Panc1 (cell line): ENCODE measurements around the gene ATP2B2. TPM values are rescaled to one million over a fixed set of nuclear protein-coding genes. Genes with fewer than 3 reads are reported as not detected.

Experiments used
- ATAC-seq: fragments of 200-7000 bp; cut with Tn5 transposase; 2 replicates; pipeline ENCODE4 v1.9.1; 2020; ENCODE audit warnings: mild to moderate bottlenecking, moderate library complexity
- BruUV-seq: library from RNA; stranded (reverse); fragments of 400-500 nt; replicated peaks from 2 replicates; lab custom pipeline; 2021; lab: Mats Ljungman, UMichigan
- CTCF ChIA-PET: fragments of 300-600 bp; sonication (Branson Sonifier 250); formaldehyde crosslinking; loops from one replicate; lab custom pipeline; 2022; ENCODE audit warnings: antibody characterized with exemption; lab: Charles Lee
- POLR2A ChIA-PET: fragments of 300-600 bp; sonication (Branson Sonifier 250); formaldehyde crosslinking; loops from one replicate; lab custom pipeline; 2022; ENCODE audit warnings: antibody characterized with exemption; lab: Charles Lee
- DNase-seq: peaks from one replicate; pipeline ENCODE4 v3.0.0-alpha.2; 2010; ENCODE audit warnings: low read depth, low spot score
- H3K27ac ChIP-seq: 2 replicates; pipeline ENCODE4 v1.5.1; 2011; ENCODE audit warnings: mild to moderate bottlenecking, low read length, inconsistent platforms
- H3K27me3 ChIP-seq: fragments of 200-500 bp; sonication (Bioruptor generic); 2 replicates; pipeline ENCODE4 v1.6.0; 2014; ENCODE audit warnings: low read length, inconsistent platforms; ENCODE audit not compliant: control insufficient read depth, insufficient read depth
- H3K36me3 ChIP-seq: fragments of 200-500 bp; sonication (Bioruptor generic); 2 replicates; pipeline ENCODE4 v1.5.1; 2014; ENCODE audit warnings: inconsistent platforms, mild to moderate bottlenecking, low read length, moderate library complexity; ENCODE audit not compliant: control insufficient read depth, insufficient read depth
- H3K4me1 ChIP-seq: 2 replicates; pipeline ENCODE4 v1.5.1; 2011; ENCODE audit warnings: inconsistent platforms, mild to moderate bottlenecking, low read length, moderate library complexity; ENCODE audit not compliant: control insufficient read depth, insufficient read depth
- H3K4me3 ChIP-seq, 2 experiments: 2 replicates each; pipeline ENCODE4 v1.5.1; 2011 to 2012; ENCODE audit warnings: low read depth in 2 of 2, low read length in 2 of 2, mild to moderate bottlenecking in 2 of 2, inconsistent platforms in 1 of 2, moderate library complexity in 1 of 2
- H3K9me3 ChIP-seq: fragments of 200-500 bp; sonication (Bioruptor generic); 2 replicates; pipeline ENCODE4 v1.5.1; 2014; ENCODE audit warnings: low read depth, mild to moderate bottlenecking, inconsistent platforms, low read length, moderate library complexity; ENCODE audit not compliant: control insufficient read depth, insufficient read depth
- CTCF ChIP-seq: fragments of 450-650 bp; IDR thresholded peaks from 2 replicates; pipeline ENCODE4 v1.5.1; 2017; ENCODE audit warnings: mild to moderate bottlenecking
- POLR2AphosphoS5 ChIP-seq: IDR thresholded peaks from 2 replicates; pipeline ENCODE4 v1.6.1; 2012; ENCODE audit warnings: mild to moderate bottlenecking, low read depth, low read length, moderate library complexity
- REST ChIP-seq, 2 experiments: IDR thresholded peaks; 2 replicates each; pipeline ENCODE4 v1.6.1; 2011 to 2012; ENCODE audit warnings: low read depth in 2 of 2, control low read depth in 1 of 2, low read length in 1 of 2, mild to moderate bottlenecking in 1 of 2, moderate library complexity in 1 of 2; ENCODE audit not compliant: insufficient read depth in 1 of 2
- SIN3A ChIP-seq: IDR thresholded peaks from 2 replicates; pipeline ENCODE4 v1.6.1; 2012; ENCODE audit warnings: low read depth, mild to moderate bottlenecking, low read length, moderate library complexity, borderline replicate concordance; ENCODE audit not compliant: insufficient read depth
- TCF7L2 ChIP-seq: IDR thresholded peaks from 2 replicates; pipeline ENCODE4 v1.6.1; 2011; ENCODE audit warnings: mild to moderate bottlenecking, low read depth, low read length, inconsistent platforms
- in situ Hi-C: cut with HindIII; loops from 2 replicates; pipeline ENCODE4 v1.10.0; 2016; ENCODE audit warnings: low sequenced_read_pairs, low pct_unique_long_range_greater_than_20kb
- intact Hi-C: fragments of 100-400 bp; cut with micrococcal nuclease; formaldehyde crosslinking; loops from one replicate; pipeline ENCODE4 v1.10.0; 2022; ENCODE audit not compliant: unreplicated experiment
- total RNA-seq: library from RNA; stranded (reverse); gene quantifications from one replicate; pipeline ENCODE4 v1.2.1, GENCODE V29; 2021; ENCODE audit not compliant: unreplicated experiment

Gene ATP2B2
- total RNA-seq, 1 experiment from 2014 or later: not detected

GRCh38 chr3:10285272-10286132 is 219.9 kb downstream of the ATP2B2 start:
- H3K27me3 ChIP-seq: no peaks in the 10 kb centered on the region
- BruUV-seq: no TSS peak
- H3K4me1 ChIP-seq: no peaks in the 10 kb centered on the region
- ChIA-PET CTCF (interaction anchor here (1.6 kb wide), 1 partner anchor 16 kb away, joined by 3 read pairs; no protein-coding TSS in a partner anchor), POLR2A (no interaction called here)
- peaks cover 9% of the 10 kb centered on the region; the same call in 1 of the 2 replicates for H3K36me3 ChIP-seq
- in situ Hi-C loops: no loop called here
- TF ChIP-seq REST (IDR thresholded peaks at IDR 0.05; ENCODE audit: insufficient read depth in 1 of 2, low read depth in 2 of 2, low read length in 1 of 2) (no peak), SIN3A (no peak), TCF7L2 (no peak), CTCF (no peak), POLR2AphosphoS5 (no peak)
- ATAC-seq: no peak
- no peak overlapping the region for H3K4me3 ChIP-seq
- DNase-seq: no peak
- intact Hi-C loops: no loop called here
- H3K27ac ChIP-seq: no peak overlapping the region
- H3K9me3 ChIP-seq: no peaks in the 10 kb centered on the region

GRCh38 chr3:10284496-10284895 is 220.9 kb downstream of the ATP2B2 start:
- DNase-seq (no peak), ATAC-seq (no peak)
- Histone ChIP-seq H3K4me1 (no peaks in the 10 kb centered on the region), H3K4me3 (no peak overlapping the region), H3K27ac (no peak overlapping the region), H3K9me3 (no peaks in the 10 kb centered on the region), H3K27me3 (no peaks in the 10 kb centered on the region), H3K36me3 (peaks cover 9% of the 10 kb centered on the region; the same call in 1 of the 2 replicates)
- TF ChIP-seq REST (IDR thresholded peaks at IDR 0.05; ENCODE audit: insufficient read depth in 1 of 2, low read depth in 2 of 2, low read length in 1 of 2) (no peak), POLR2AphosphoS5 (no peak), TCF7L2 (no peak), SIN3A (no peak), CTCF (no peak)
- in situ Hi-C loops: no loop called here
- intact Hi-C loops: no loop called here
- POLR2A ChIA-PET: no interaction called here
- BruUV-seq: no TSS peak
- CTCF ChIA-PET: no interaction called here
